Activated gamma-delta T cell (primary cell): Measurements from ENCODE around the gene AOC2.

Experiments used
- DNase-seq: peaks from one replicate; lab custom pipeline; 2025; lab: John Stamatoyannopoulos, UW
- total RNA-seq, 2 donors: gene quantifications; one replicate each; lab custom pipeline; 2026; lab: John Stamatoyannopoulos, UW

The AOC2 gene, protein sequence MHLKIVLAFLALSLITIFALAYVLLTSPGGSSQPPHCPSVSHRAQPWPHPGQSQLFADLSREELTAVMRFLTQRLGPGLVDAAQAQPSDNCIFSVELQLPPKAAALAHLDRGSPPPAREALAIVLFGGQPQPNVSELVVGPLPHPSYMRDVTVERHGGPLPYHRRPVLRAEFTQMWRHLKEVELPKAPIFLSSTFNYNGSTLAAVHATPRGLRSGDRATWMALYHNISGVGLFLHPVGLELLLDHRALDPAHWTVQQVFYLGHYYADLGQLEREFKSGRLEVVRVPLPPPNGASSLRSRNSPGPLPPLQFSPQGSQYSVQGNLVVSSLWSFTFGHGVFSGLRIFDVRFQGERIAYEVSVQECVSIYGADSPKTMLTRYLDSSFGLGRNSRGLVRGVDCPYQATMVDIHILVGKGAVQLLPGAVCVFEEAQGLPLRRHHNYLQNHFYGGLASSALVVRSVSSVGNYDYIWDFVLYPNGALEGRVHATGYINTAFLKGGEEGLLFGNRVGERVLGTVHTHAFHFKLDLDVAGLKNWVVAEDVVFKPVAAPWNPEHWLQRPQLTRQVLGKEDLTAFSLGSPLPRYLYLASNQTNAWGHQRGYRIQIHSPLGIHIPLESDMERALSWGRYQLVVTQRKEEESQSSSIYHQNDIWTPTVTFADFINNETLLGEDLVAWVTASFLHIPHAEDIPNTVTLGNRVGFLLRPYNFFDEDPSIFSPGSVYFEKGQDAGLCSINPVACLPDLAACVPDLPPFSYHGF
- total RNA-seq = 2.4 to 2.7 reads per million in 2 donors

DNA sequence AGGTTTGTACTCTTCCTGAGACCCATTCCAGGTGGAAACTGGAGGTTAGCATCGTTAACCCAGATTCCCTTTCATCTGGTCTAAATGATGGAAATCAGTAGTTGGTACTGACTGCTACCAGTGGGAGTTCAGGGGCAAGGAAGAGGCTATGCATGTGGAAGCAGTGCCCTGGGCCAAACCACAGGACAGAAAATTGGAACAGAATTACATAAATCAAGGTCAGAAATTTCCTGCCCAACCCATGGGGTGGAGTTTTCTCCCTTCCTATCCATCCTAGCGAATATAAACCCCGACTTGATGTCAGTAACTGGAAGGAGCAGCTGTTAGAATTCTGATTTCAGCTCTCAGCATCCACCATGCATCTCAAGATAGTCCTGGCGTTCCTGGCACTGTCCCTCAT lies at the start of gene AOC2:
AOC2 (plus strand) TSS at position 310 of the 400 bp plus-strand sequence; CDS start at position 357, 47 bp downstream.
- DNase-seq = no peak

DNA sequence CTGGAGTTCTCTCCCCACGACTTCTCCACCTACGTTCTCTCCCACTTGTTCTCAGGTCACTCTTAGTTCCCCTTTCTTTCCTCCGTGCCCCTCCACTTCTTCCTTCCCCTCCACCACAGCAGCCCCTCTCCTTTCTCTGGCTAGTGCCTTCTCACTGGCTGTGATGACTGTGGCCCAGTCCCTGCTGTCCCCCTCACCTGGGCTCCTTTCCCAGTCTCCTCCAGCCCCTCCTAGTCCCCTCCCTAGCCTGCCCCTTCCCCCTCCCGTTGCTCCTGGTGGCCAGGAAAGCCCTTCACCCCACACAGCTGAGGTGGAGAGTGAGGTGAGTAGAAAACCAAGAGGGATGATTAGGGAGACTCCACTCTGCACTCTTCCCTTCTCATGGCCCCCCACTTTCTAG lies 49.3 kb upstream of the AOC2 start:
- no peak for DNase-seq

DNA sequence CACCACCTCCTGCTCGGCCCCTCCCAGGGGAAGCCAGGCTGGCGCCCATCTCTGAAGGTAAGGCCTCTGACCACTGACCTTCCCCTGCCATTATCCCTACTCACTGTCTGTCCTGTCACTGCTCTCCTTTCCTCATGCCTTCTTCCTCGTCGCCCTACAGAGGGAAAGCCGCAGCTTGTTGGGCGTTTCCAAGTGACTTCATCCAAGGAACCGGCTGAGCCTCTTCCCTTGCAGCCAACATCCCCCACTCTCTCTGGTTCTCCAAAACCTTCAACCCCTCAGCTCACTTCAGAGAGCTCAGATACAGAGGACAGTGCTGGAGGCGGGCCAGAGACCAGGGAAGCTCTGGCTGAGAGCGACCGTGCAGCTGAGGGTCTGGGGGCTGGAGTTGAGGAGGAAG lies 48.9 kb upstream of the AOC2 start:
- no peak for DNase-seq

DNA sequence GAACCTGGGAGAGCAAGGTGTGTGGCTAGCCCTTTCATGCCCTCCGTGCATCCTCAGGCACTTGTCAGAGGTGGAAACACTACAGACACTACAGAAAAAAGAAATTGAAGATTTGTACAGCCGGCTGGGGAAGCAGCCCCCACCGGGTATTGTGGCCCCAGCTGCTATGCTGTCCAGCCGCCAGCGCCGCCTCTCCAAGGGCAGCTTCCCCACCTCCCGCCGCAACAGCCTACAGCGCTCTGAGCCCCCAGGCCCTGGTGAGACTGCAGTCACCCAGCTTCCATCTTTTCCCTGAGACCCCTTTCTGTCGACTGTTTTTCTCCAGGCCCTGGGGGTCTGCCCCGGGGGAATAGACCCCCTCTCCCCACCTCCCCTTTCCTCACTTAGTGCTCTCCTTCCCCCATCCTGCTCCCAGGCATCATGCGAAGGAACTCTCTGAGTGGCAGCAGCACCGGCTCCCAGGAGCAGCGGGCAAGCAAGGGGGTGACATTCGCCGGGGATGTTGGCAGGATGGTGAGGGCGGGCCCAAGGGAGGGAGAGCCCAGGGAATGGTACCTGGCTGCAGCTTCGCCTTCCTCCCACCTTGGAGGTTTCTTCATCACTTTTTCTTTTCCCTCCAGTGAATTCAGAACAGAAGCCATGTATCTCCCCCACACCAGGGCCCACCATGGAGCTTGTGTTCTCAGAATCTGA lies 48.2 kb upstream of the AOC2 start:
- no peak for DNase-seq

DNA sequence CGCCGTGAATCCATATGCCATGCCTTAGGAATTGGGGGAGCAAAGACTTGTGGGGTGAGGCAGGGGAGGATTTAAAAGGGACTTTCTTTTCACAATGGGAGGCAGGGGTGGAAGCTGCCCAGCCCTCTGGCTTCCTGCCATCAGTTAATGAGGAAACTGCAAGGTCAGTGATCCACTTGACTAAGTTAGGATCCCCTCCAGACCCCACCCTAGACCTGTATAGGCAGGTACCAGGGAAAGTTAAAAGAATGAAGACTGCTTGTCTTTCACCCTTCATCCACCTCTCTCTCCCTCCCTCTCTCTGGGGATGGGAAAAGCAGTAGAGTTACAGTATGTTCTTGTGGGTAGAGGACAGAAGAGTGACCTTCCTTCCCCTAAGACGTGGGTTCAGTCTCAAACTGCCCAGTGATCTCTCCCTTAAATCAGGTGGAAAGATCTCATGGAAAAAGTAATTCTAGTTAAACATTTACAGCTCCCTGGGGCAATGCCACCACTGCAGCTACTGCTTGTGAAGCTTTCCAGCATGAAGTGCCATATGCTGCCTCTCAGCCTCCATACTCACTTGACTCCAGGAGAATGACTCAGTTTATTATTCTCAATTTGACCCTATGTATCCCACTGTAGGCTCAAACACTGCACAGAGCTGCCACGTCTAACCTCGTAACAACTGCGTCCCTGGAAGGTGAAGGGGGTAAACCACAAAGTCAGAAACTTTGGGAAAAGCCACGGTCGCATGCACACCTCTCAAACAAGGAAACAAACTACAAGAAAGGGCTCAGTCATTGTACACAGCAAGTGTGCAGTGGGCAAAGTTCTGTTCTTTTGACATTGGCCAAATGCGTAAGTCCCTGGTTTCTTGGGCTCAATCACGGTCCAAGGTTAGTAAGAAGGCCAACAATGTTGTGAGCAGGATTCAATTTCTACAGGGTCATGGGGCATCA lies 47.0 kb upstream of the AOC2 start:
- no peak for DNase-seq

- no peak for DNase-seq
Measured at GRCh38 chr17:42798011-42798382, 46.4 kb upstream of the AOC2 start.

DNA sequence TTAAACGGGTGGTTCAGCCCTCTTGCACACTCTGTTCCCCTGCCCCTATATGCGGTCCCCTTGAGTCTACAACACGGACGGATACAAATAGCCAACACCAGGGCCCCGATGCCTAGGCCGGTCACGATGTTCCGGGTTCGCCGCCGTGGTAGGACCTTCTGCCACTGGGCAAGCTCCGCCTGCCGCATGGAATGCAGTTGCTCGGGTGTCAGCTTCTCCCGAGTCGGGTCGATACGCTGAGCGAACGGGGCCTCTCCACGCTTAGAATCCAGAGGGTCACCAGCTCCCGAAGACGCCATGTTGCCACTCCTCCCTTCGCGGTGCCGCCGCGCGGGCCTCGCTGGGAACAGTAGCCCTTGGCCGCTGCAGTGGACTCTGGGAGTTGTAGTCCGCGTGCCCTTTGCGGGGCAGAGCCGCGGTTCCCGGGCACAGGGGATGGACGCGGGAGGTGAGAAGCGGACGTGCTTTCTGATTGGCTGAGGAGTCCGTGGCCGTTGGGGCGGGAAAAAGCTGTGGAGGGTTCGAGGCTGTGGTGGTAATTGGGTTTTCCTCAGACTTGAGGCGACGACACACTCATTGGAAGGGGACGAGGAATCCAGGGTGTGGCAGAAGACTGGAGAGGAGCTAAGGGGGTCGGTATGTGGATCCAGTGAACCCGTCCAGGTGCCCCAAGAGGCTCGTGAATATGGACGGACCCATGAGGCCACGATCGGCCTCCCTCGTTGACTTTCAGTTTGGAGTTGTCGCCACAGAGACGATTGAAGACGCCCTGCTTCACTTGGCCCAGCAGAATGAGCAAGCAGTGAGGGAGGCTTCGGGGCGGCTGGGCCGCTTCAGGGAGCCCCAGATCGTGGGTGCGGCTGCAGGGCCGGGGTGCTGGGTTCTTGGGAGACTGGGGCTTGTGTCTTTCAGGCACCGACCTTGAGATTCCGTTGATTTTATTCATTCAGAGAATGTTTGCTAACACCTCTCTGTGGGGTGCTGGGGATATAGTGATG lies 45.7 kb upstream of the AOC2 start, which contains the start of the genes CNTD1 and COA3:
CNTD1 (plus strand) TSS at position 479 of the 998 bp plus-strand sequence; CDS start at position 686, 207 bp downstream.
COA3 (minus strand) TSS at position 322 of the 998 bp plus-strand sequence; CDS start at position 299, 23 bp downstream.
- DNase-seq = peak; percentile 47

- no peak for DNase-seq
Measured at GRCh38 chr17:42803074-42803883, 41.1 kb upstream of the AOC2 start.

- DNase-seq = no peak
Measured at GRCh38 chr17:42804918-42805367, 39.4 kb upstream of the AOC2 start.

DNA sequence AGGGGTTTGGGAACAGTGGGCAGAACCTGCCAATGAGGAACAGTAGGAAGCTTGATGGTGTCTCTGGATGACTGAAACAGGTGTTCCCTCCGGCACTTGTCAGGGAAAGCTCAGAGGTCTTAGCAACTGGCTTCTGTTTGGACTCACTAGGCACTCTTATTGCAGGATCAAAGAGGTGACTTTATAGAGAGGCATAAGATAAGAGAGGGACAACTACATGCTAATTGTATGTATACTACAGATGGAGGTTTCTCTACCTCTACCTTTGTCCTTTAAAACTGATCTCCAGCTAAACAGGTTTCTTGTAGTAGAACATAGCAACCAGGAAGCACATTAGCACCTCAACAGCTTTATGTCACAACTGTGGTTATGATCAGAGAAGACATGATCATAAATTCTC lies 38.1 kb upstream of the AOC2 start:
- no peak for DNase-seq

DNA sequence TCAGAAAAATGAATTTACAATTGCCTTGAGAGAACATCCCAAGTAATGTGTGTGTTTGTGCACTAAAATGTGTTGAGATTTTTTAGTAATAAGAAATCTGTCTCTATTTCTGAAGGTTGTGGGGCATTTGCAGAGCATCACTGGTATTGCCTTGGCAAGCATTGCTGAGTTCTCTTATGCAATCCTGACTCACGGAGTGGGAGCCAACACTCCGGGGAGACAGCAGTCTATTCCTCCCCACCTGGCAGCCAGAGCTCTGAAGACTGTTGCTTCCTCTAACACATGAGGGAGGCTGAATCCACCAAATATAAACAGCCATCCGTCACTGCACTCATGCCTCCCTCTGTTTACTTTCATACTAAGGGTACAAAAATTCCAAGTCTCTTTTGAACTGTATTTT lies 35.1 kb upstream of the AOC2 start:
- no peak for DNase-seq

GRCh38 chr17:42814633-42815399 lies 29.6 kb upstream of the AOC2 start:
- no peak for DNase-seq

DNA sequence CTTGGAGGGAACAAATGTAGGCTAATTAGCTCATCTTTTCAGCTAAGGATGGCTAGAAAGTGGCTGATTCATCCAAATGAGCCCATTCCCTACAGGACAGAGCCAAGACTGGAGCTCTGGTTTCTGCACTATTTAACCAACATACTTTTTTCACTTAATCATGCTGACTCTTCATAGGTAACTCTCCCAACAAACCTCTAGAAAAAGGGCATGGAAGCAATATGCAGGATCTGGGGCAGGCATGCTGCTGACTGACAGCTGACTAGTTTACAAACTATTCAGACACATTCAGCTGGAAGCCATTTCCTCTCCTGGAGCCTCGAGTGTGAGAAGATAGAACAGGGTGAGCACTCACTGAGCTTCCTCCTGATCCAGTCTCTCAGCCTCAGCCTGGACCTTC lies 26.5 kb upstream of the AOC2 start:
- no peak for DNase-seq

DNA sequence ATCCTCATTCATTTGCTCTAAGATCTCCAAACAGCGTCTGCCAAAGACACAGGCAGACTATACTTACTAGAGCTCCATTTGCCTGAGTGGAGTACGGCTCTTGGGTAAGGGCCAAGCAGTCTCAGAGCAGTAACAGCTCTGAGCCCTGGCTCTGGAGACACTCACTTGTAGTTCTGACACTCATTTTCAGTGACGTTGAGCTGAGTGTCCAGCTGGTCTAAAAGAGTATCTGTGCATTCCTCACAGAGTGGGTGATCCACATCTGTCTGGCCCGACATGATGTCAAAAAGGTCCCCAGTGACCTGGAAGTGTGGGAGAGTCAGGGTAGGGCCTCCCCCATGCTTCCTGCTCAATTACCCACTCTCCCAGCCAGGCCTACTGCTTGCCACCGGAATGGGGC lies 26.0 kb upstream of the AOC2 start:
- DNase-seq = no peak

DNA sequence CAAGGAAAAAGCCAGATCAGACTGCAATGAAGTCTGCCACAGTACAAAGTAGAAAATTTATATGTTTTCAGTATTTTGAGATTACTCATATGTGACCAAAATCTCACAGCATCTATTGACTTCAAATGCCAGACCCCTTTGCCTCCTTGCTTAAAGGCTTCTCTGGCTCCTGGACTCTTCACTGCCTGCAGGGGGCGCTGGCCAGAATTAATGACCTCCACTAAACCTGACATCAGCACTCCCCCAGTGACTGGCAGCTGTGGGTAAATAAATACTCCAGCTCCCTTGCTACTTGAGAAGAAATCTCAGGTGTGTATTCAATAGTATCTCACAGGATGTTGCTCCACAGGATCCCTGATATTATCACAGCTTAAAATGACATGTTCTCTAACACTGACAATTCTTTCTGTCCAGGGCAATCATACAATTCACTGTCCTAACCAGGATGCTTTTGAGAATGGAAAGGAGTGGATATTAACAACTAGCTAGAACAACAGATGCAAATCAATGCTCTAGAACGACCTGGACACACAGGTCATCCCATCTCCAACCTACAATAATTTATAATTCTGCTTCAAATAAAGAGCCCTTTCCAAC lies 24.3 kb upstream of the AOC2 start:
- no peak for DNase-seq

DNA sequence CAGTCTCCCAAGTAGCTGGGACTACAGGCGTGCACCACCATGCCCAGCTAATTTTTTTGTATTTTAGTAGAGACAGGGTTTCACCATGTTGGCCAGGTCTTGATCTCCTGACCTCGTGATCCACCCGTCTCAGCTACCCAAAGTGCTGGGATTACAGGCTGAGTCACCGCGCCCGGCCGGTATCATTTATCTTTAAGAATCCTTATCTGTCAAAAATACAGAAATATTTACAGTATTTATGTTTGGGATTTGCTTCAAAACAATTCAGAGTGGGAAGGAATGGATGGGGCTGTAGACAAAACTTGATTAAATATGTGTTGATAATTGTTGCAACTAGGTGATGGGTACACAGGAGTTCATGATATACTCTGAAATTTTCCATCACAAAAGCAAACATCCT lies 23.2 kb upstream of the AOC2 start:
- DNase-seq = no peak

- no peak for DNase-seq
Measured at GRCh38 chr17:42827472-42827871, 16.9 kb upstream of the AOC2 start.

- no peak for DNase-seq
Measured at GRCh38 chr17:42830971-42831370, 13.4 kb upstream of the AOC2 start.
